ENCODE data around the gene ALDH5A1. TPM values are rescaled to one million over a fixed set of nuclear protein-coding genes. Genes with fewer than 3 reads are reported as not detected.

Gene ALDH5A1
- total RNA-seq, 2 donors from 2014 or later, result 11.1 to 22.6 TPM

DNA sequence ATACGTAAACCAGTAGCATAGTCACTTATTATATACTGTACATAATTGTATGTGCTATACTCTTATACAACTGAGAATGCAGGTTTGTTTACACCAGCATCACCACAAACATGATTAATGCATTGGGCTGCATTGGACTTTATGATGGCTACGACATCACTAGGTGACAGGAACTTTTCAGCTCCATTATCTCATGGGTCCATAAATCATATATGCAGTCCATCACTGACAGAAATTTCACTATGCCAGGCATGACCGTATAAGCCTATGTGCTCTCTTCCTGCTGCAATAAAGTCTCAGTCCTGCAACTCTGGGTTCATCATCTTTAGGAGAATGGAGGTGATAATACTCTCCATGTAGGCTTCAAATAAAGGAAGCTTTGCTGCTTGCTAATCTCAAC is 45.4 kb downstream of the ALDH5A1 start:
- Histone ChIP-seq H3K27me3 (replicated peaks; ENCODE audit: insufficient read depth) (no peaks in the 10 kb centered on the region), H3K4me1 (replicated peaks) (peaks cover 4% of the 10 kb centered on the region), H3K27ac (no peak overlapping the region), H3K36me3 (no peaks in the 10 kb centered on the region), H3K9me3 (no peaks in the 10 kb centered on the region), H3K4me3 (no peak overlapping the region)
- intact Hi-C loops (cut with DNase I), result no loop called here
- DNase-seq (ENCODE audit: low spot score), result no peak
- 91% methylated on average over 3 of the region's 3 CpGs for WGBS
- TF ChIP-seq POLR2A (IDR thresholded peaks at IDR 0.05) (no peak), POLR2AphosphoS5 (IDR thresholded peaks at IDR 0.05) (no peak)
- TF ChIP-seq, protein P1, sequence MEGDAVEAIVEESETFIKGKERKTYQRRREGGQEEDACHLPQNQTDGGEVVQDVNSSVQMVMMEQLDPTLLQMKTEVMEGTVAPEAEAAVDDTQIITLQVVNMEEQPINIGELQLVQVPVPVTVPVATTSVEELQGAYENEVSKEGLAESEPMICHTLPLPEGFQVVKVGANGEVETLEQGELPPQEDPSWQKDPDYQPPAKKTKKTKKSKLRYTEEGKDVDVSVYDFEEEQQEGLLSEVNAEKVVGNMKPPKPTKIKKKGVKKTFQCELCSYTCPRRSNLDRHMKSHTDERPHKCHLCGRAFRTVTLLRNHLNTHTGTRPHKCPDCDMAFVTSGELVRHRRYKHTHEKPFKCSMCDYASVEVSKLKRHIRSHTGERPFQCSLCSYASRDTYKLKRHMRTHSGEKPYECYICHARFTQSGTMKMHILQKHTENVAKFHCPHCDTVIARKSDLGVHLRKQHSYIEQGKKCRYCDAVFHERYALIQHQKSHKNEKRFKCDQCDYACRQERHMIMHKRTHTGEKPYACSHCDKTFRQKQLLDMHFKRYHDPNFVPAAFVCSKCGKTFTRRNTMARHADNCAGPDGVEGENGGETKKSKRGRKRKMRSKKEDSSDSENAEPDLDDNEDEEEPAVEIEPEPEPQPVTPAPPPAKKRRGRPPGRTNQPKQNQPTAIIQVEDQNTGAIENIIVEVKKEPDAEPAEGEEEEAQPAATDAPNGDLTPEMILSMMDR (IDR thresholded peaks at IDR 0.05), result no peak

GRCh38 chr6:24543683-24544082 is 48.9 kb downstream of the ALDH5A1 start:
- Histone ChIP-seq H3K27me3 (replicated peaks; ENCODE audit: insufficient read depth) (no peaks in the 10 kb centered on the region), H3K4me1 (replicated peaks) (no peaks in the 10 kb centered on the region), H3K9me3 (no peaks in the 10 kb centered on the region), H3K27ac (no peak overlapping the region), H3K4me3 (no peak overlapping the region), H3K36me3 (no peaks in the 10 kb centered on the region)
- intact Hi-C loops (cut with DNase I), result no loop called here
- TF ChIP-seq, protein P1 (IDR thresholded peaks at IDR 0.05), result no peak
- TF ChIP-seq POLR2AphosphoS5 (IDR thresholded peaks at IDR 0.05) (no peak), POLR2A (IDR thresholded peaks at IDR 0.05) (no peak)
- DNase-seq (ENCODE audit: low spot score), result no peak
- 85% methylated on average over 4 of the region's 4 CpGs for WGBS

DNA sequence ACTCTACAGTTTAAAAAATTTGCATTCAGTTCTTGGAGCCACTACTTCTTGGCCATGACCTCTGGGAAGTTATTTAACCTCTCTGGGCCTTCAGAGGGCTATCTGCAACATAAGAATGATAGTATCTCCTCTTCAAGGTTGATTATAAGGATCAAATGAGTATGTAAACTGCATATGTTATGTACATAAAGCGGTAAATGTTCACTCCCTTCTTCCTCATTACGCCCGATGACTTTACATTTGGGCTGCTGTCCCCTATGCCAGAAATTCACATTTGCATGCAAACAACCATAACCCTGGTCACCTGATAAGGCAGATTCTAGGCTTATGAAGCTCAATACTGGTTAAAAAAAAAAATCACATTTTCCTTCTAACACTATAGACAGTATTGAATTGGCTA is 50.4 kb downstream of the ALDH5A1 start:
- Histone ChIP-seq H3K27ac (no peak overlapping the region), H3K4me1 (replicated peaks) (no peaks in the 10 kb centered on the region), H3K36me3 (no peaks in the 10 kb centered on the region), H3K9me3 (no peaks in the 10 kb centered on the region), H3K27me3 (replicated peaks; ENCODE audit: insufficient read depth) (no peaks in the 10 kb centered on the region), H3K4me3 (no peak overlapping the region)
- no peak for TF ChIP-seq POLR2A (IDR thresholded peaks at IDR 0.05)
- TF ChIP-seq POLR2AphosphoS5 (IDR thresholded peaks at IDR 0.05), result no peak
- TF ChIP-seq, protein P1 (IDR thresholded peaks at IDR 0.05), result no peak
- no peak for DNase-seq (ENCODE audit: low spot score)
- WGBS, result 97% methylated on average over 3 of the region's 3 CpGs
- intact Hi-C loops (cut with DNase I), result no loop called here

DNA sequence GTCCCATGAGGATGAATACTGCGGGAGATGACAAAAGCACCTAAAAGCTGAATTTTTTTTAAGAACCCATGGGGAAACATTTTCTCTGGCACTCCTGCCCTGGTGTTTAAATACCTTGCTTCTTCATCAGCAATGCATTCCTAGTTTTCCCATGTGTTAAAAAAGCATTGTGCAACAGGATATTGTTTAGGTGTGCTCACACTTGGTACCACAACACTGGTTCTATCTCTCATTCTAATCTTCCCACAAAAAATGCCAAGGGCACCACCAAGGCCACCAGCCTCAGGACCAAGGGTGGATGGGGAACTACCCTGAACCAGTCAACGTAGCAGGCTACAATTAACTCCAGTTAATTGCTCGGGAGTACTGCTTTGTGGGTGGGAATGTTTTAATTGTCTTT is 50.9 kb downstream of the ALDH5A1 start:
- Histone ChIP-seq H3K36me3 (no peaks in the 10 kb centered on the region), H3K9me3 (no peaks in the 10 kb centered on the region), H3K4me1 (replicated peaks) (no peaks in the 10 kb centered on the region), H3K27me3 (replicated peaks; ENCODE audit: insufficient read depth) (no peaks in the 10 kb centered on the region), H3K27ac (no peak overlapping the region), H3K4me3 (no peak overlapping the region)
- TF ChIP-seq POLR2A (IDR thresholded peaks at IDR 0.05) (no peak), POLR2AphosphoS5 (IDR thresholded peaks at IDR 0.05) (no peak)
- TF ChIP-seq, protein P1 (IDR thresholded peaks at IDR 0.05), result no peak
- intact Hi-C loops (cut with DNase I), result no loop called here
- DNase-seq (ENCODE audit: low spot score), result no peak
- 89% methylated on average over 3 of the region's 3 CpGs for WGBS

- Histone ChIP-seq H3K27me3 (replicated peaks; ENCODE audit: insufficient read depth) (no peaks in the 10 kb centered on the region), H3K9me3 (no peaks in the 10 kb centered on the region), H3K36me3 (no peaks in the 10 kb centered on the region), H3K4me1 (replicated peaks) (no peaks in the 10 kb centered on the region), H3K27ac (no peak overlapping the region), H3K4me3 (no peak overlapping the region)
- intact Hi-C loops (cut with DNase I), result no loop called here
- no peak for TF ChIP-seq POLR2AphosphoS5 (IDR thresholded peaks at IDR 0.05)
- TF ChIP-seq, protein P1 (IDR thresholded peaks at IDR 0.05), result no peak
- TF ChIP-seq POLR2A (IDR thresholded peaks at IDR 0.05), result no peak
- no peak for DNase-seq (ENCODE audit: low spot score)
- 89% methylated on average over 7 of the region's 7 CpGs for WGBS
Measured at GRCh38 chr6:24546439-24546838, 51.7 kb downstream of the ALDH5A1 start.
